Bronchial epithelial cell (primary cell): ENCODE data around the gene CCDC85C. TPM values are rescaled to one million over a fixed set of nuclear protein-coding genes. Genes with fewer than 3 reads are reported as not detected.

Experiments used
- DNase-seq: peaks from one replicate; pipeline ENCODE4 v3.0.0-alpha.2; 2010; ENCODE audit warnings: low read depth
- FAIRE-seq: peaks from 2 replicates; lab custom pipeline; 2011; peaks lifted over from hg19 to GRCh38; lab: Jason Lieb, UNC
- H3K27me3 ChIP-seq: 2 replicates; pipeline ENCODE4 v1.5.1; 2011; ENCODE audit warnings: low read length; ENCODE audit not compliant: control insufficient read depth, insufficient read depth
- H3K36me3 ChIP-seq: 2 replicates; pipeline ENCODE4 v1.5.1; 2011; ENCODE audit warnings: low read length; ENCODE audit not compliant: control insufficient read depth, insufficient read depth
- H3K4me3 ChIP-seq: 2 replicates; pipeline ENCODE4 v1.5.1; 2011; ENCODE audit warnings: mild to moderate bottlenecking, low read depth, low read length, control low read depth
- CTCF ChIP-seq: IDR thresholded peaks from 2 replicates; pipeline ENCODE4 v1.5.1; 2011; ENCODE audit warnings: mild to moderate bottlenecking, moderate library complexity, low read length, control low read depth, inconsistent platforms; ENCODE audit not compliant: insufficient read depth, severe bottlenecking
- total RNA-seq: library from RNA; depleted of rRNA; stranded (reverse); fragments of >200 nt; gene quantifications from 2 replicates; pipeline ENCODE4 v1.2.1, GENCODE V29; 2014

Gene CCDC85C
- total RNA-seq, 1 donor from 2014 or later: 26.6 TPM

DNA sequence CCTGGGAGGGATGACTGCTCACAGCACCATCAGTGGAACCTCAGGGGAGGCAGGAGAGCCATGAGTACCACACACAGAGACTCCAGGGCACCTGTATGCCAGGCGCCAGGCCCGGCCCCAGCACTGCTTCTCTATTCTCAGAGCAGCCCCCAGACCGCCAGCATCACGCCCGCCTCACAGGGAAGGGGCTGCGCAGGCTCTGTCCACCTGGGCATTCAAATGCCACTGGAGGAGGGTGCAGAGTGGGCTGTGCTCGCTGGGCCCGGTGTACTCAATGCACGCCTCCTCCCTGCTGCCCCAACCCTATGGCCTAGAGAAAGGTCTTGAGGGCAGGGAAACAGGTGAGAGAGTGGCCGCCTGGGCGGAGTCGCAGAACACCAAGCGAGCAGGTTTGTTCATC is 43.6 kb downstream of the CCDC85C start:
- Histone ChIP-seq H3K27me3 (no peaks in the 10 kb centered on the region), H3K4me3 (no peak overlapping the region), H3K36me3 (no peaks in the 10 kb centered on the region)
- no peak for FAIRE-seq
- no peak for TF ChIP-seq CTCF
- DNase-seq: no peak

DNA sequence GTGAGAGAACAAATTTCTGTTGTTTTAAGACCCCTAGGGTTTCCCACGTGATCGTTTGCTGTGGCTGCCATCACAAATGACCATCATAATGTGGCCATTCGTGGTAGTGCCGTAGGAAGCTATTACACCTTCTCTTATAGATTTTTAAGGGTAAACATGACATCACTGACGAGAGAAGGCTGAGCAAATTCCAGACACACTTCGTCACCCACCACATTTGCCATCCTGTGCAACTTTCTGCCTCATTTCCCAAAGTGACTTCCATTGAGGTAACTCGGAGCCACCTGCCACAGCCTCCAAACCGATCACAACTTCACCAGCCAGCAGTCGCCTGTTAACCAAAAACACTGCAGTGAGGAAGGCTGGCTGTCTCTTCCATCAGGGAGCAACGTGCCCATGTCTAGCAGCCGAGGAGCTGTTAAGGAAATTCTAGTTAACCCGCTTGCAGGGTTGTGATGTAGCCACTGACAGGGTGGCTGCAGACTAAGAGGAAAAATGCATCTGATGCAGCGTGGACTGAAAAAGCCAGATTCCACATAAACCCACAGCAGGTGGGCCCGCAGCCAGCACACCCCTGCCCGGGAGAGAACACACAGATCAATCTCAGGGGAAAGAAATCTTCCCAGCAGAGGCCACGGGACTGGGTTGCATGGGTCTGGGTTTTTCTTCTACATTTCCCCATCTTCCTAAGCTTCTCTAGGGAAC is 44.6 kb downstream of the CCDC85C start:
- no peak for DNase-seq
- Histone ChIP-seq H3K4me3 (no peak overlapping the region), H3K27me3 (no peaks in the 10 kb centered on the region), H3K36me3 (no peaks in the 10 kb centered on the region)
- no peak for TF ChIP-seq CTCF
- peak; percentile 62 for FAIRE-seq

DNA sequence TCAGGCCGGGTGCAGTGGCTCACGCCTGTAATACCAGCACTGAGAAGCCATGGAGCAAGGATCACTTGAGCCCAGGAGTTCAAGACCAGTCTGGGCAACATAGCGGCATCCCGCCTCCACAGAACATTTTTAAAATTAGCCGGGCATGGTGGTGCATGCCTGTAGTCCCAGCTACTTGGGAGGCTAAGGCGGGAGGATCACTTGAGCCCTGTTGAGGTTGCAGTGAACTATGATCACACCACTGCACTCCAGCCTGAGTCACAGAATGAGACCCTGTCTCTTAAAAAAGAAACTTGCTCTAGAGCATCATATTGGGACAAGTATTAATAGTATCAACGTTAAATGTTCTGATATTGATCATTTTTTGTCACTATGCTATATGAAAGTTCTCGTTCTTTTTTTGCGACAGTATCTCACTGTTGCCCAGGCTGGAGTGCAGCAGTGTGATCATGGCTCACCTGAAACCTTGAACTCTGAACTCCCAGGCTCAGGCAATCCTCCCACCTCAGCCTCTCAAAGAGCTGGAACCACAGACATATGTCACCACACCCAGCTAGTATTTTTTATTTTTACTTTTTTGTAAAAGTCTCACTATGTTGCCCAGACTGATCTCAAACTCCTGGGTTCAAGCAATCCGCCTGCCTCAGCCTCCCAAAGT is 47.7 kb downstream of the CCDC85C start:
- TF ChIP-seq CTCF: no peak
- no peak overlapping the region for H3K4me3 ChIP-seq
- no peak for FAIRE-seq
- no peaks in the 10 kb centered on the region for H3K27me3 ChIP-seq
- H3K36me3 ChIP-seq: no peaks in the 10 kb centered on the region
- no peak for DNase-seq

GRCh38 chr14:99554757-99555531 is 49.1 kb downstream of the CCDC85C start:
- Histone ChIP-seq H3K27me3 (no peaks in the 10 kb centered on the region), H3K4me3 (no peak overlapping the region), H3K36me3 (no peaks in the 10 kb centered on the region)
- no peak for TF ChIP-seq CTCF
- FAIRE-seq (no peak), DNase-seq (peak; percentile 44)

DNA sequence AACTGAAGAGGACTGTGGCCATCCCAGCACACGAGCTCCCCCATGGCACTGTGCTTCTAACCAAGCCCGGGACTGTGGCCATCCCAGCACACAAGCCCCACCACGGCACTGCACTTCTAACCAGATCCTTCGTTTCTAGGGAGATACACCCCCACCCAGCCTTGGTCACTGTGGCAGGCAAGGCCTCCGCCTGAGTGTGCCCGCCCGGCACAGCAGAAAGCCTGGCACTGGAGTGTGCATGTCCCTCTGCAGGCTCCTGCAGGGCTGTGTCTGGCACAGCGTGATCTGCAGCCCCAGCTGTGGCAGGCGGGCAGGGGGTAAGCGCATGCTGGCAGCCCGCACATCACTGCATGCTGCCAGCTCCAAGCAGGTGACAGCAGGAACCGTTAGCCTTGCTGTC is 49.8 kb downstream of the CCDC85C start:
- H3K4me3 ChIP-seq: no peak overlapping the region
- no peaks in the 10 kb centered on the region for H3K27me3 ChIP-seq
- FAIRE-seq (no peak), DNase-seq (no peak)
- no peaks in the 10 kb centered on the region for H3K36me3 ChIP-seq
- TF ChIP-seq CTCF: no peak
